Ureter (tissue), 1 donor: ENCODE results near the gene NPM3. TPM values are rescaled to one million over a fixed set of nuclear protein-coding genes. Genes with fewer than 3 reads are reported as not detected.
A peak's percentile ranks its signal among the peaks of the same experiment; 100 is the strongest.

ENCODE experiments used
- DNase-seq: peaks from one replicate; pipeline ENCODE4 v3.0.0-alpha.2; 2020; ENCODE audit warnings: low spot score
- total RNA-seq: library from RNA; stranded (reverse); gene quantifications from one replicate; pipeline ENCODE4 v1.2.4, GENCODE V29; 2023
- donor health status: DM: yes; HTN: yes; CAD: no.

Gene NPM3
- total RNA-seq: 45.7 TPM

- peak; percentile 86 for DNase-seq
Measured at GRCh38 chr10:101782811-101783735, at the start of gene NPM3. Gene NPM3, minus strand, starts transcription at chr10:101783446. Its CDS starts 56 bp downstream, at chr10:101783390.

GRCh38 chr10:101832325-101832771 is 49.1 kb upstream of the NPM3 start:
- DNase-seq: no peak

- DNase-seq: no peak
Measured at GRCh38 chr10:101831169-101831811, 48.0 kb upstream of the NPM3 start.

GRCh38 chr10:101830322-101831168 is 47.3 kb upstream of the NPM3 start:
- peak; percentile 92 for DNase-seq

- peak; percentile 60 for DNase-seq
Measured at GRCh38 chr10:101829561-101830315, 46.5 kb upstream of the NPM3 start.

- peak; percentile 61 for DNase-seq
Measured at GRCh38 chr10:101828766-101829551, 45.7 kb upstream of the NPM3 start.

GRCh38 chr10:101827919-101828600 is 44.8 kb upstream of the NPM3 start:
- DNase-seq: no peak

- DNase-seq: no peak
Measured at GRCh38 chr10:101826852-101827434, 43.7 kb upstream of the NPM3 start.

- DNase-seq: no peak
Measured at GRCh38 chr10:101824736-101825135, 41.5 kb upstream of the NPM3 start.

- no peak for DNase-seq
Measured at GRCh38 chr10:101818872-101819633, 35.8 kb upstream of the NPM3 start.

GRCh38 chr10:101818119-101818871 is 35.0 kb upstream of the NPM3 start, which contains the start of gene OGA:
Gene OGA, minus strand, starts transcription at chr10:101818444. Its CDS starts 422 bp downstream, at chr10:101818022.
- peak; percentile 99 for DNase-seq

GRCh38 chr10:101817337-101818118 is 34.3 kb upstream of the NPM3 start:
- DNase-seq: peak; percentile 93

- DNase-seq: no peak
Measured at GRCh38 chr10:101816913-101817336, 33.7 kb upstream of the NPM3 start.

- DNase-seq: no peak
Measured at GRCh38 chr10:101816376-101816775, 33.1 kb upstream of the NPM3 start.

GRCh38 chr10:101814466-101815071 is 31.3 kb upstream of the NPM3 start:
- no peak for DNase-seq

GRCh38 chr10:101812606-101813005 is 29.4 kb upstream of the NPM3 start:
- no peak for DNase-seq
